ENCODE measurements around the gene MAPKAP1.

MAPKAP1 gene

DNA sequence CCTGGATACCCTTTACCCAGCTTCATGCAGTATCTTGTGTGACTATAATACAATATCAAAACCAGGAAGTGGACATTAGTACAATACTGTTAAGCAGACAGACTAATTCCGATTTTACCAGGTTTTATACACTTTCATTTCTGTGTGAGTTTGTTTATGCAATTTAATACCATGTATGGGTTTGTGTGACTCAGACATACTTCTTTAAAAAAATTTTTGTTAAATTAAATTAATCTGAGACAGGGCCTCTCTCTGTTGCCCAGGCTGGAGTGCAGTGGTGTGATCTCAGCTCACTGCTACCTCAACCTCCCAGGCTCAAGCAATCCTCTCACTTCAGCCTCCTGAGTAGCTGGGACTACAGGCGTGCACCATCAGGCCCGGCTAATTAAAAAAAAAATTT is 288.6 kb downstream of the MAPKAP1 start:
- no peak for DNase-seq (ENCODE audit: low read depth)
- TF ChIP-seq, protein P1, sequence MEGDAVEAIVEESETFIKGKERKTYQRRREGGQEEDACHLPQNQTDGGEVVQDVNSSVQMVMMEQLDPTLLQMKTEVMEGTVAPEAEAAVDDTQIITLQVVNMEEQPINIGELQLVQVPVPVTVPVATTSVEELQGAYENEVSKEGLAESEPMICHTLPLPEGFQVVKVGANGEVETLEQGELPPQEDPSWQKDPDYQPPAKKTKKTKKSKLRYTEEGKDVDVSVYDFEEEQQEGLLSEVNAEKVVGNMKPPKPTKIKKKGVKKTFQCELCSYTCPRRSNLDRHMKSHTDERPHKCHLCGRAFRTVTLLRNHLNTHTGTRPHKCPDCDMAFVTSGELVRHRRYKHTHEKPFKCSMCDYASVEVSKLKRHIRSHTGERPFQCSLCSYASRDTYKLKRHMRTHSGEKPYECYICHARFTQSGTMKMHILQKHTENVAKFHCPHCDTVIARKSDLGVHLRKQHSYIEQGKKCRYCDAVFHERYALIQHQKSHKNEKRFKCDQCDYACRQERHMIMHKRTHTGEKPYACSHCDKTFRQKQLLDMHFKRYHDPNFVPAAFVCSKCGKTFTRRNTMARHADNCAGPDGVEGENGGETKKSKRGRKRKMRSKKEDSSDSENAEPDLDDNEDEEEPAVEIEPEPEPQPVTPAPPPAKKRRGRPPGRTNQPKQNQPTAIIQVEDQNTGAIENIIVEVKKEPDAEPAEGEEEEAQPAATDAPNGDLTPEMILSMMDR (IDR thresholded peaks at IDR 0.05; ENCODE audit: insufficient read depth, low read depth, low read length, missing control alignments) = no peak

DNA sequence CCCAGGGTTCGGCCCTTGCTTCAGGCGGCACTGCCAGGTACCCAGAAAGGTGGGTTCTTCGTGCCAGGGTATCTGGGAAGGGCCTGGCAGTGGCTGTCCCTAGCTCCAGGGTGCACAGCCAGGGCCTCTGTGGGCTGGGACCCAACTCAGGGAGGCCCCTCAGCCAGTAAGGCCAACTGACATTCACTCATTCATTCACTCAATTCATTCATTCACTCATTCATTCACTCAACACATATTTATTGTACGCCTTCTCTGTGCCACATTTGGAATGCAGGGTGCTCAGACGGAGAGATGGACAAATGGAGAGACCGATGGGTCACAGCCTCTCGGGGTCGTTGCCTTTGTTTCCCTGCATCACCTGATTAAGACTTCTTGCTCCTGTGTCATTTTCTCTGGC is 290.5 kb downstream of the MAPKAP1 start:
- no peak overlapping the region for H3K4me3 ChIP-seq (ENCODE audit: low read depth, low read length)
- TF ChIP-seq, protein P1 (IDR thresholded peaks at IDR 0.05; ENCODE audit: insufficient read depth, low read depth, low read length, missing control alignments) = no peak
- no peak for DNase-seq (ENCODE audit: low read depth)

More for the DNA sequence above, 288.6 kb downstream of the MAPKAP1 start:
- H3K4me3 ChIP-seq (ENCODE audit: low read depth, low read length) = no peak overlapping the region

DNA sequence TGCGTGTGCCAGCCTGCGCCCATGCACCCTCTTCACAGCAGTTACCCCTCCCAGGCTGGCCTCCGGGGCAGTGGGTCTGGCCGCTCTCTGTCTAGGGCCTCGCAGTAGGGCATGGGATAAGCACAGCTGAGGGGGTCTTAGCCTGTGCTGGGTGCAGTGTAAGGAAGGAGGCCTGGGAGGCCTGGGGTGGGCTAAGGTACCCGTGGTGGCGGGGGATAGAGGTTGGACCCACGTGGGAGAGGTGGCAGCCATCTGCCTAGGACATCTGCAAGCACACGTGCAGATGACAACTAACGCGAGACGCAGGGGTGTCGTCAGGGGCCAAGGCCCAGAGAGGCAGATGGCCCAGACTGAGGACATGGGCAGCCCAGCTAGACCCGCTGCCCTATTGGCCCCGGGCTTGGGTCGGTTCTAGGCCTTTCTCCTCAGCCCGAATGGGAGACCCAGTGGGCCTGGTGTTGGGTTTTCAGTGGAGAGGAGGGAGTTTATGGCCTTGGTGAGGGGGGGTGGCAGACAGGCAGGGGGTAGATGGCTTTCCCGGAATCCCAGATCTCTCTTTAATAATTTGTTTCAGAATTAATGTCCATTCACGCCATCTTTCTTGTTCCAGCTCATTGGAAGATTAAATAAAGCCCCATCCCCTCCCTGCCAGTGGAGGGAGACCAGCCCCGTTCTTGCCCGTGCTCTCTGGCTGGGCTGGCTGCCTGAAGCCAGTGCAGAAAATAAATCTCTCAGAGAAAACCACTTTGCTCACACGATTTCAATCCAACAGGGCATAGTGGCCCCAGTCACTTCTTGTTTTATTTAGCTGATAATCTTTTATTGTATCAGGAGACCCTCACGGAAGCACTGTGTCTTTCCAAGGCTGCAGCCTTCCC is 291.2 kb downstream of the MAPKAP1 start:
- TF ChIP-seq, protein P1 (IDR thresholded peaks at IDR 0.05; ENCODE audit: insufficient read depth, low read depth, low read length, missing control alignments) = no peak
- DNase-seq (ENCODE audit: low read depth) = no peak
- H3K4me3 ChIP-seq (ENCODE audit: low read depth, low read length) = no peak overlapping the region

DNA sequence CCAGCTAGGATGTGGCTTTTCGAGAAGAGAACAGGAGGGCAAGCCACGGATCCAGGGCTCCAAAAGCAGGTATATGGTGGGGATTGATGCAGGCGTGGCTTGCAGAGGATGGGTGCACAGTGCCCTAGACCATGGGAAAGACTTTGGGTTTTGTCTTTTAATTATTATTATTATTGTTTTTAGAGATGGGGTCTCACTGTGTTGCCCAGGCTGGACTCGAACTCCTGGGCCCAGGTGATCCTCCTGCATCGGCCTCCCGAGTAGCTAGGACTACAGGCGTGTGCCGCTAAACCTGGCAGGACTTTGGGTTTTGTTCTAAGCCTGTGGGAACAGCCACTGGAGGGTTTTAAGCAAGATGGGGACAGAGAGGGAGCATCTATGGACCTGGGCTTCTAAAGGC is 293.4 kb downstream of the MAPKAP1 start:
- TF ChIP-seq, protein P1 (IDR thresholded peaks at IDR 0.05; ENCODE audit: insufficient read depth, low read depth, low read length, missing control alignments) = no peak
- no peak for DNase-seq (ENCODE audit: low read depth)
- H3K4me3 ChIP-seq (ENCODE audit: low read depth, low read length) = no peak overlapping the region

DNA sequence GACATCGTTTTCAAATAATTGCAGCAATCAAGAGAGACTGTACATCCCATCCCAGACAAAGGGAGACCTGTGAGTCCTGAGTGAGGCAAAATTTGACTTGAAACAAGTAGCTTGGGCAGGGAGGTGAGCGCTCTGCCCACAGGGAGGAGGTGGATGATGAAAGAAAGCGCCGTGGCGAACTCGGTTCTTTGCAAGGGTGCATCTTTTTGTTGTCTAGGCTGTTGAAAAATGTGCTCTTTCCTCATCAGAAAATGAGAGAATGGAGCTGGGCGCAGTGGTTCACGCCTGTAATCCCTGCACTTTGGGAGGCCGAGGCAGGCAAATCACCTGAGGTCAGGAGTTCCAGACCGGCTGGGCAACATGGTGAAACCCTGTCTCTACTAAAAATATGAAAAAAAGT is 294.8 kb downstream of the MAPKAP1 start:
- TF ChIP-seq, protein P1 (IDR thresholded peaks at IDR 0.05; ENCODE audit: insufficient read depth, low read depth, low read length, missing control alignments) = no peak
- DNase-seq (ENCODE audit: low read depth) = no peak
- no peak overlapping the region for H3K4me3 ChIP-seq (ENCODE audit: low read depth, low read length)

DNA sequence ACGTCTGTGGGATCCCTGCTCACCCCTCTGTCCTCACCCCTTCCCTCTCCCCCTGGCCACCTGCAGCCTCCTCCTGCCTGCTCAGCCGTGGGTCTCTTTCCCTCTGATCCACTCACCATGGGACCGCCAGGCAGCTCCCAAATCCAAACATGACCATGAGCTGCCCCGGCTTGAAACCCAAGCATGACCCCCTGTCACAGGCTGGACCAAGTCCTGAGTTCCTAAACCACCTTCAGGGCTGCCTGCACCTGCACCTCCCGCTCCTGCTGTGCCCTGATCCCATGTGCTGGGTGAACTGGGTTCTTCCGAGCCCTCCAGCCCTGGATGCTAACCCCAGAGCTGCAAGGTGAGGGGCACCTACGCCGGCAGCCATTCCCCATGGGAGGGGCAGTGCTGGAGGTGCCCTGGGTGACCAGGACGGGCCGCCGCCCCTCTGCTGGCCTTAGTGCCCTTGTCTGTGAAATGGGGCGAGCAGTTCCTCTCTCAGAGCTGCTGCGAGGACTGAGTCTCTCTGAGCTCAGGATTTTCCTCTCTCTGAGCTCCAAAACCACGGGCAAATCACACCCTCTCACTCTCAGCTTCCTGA is 295.7 kb downstream of the MAPKAP1 start:
- TF ChIP-seq, protein P1 (IDR thresholded peaks at IDR 0.05; ENCODE audit: insufficient read depth, low read depth, low read length, missing control alignments) = no peak
- no peak for DNase-seq (ENCODE audit: low read depth)
- H3K4me3 ChIP-seq (ENCODE audit: low read depth, low read length) = no peak overlapping the region
